ENCODE results near the gene FKBP5.

DNA sequence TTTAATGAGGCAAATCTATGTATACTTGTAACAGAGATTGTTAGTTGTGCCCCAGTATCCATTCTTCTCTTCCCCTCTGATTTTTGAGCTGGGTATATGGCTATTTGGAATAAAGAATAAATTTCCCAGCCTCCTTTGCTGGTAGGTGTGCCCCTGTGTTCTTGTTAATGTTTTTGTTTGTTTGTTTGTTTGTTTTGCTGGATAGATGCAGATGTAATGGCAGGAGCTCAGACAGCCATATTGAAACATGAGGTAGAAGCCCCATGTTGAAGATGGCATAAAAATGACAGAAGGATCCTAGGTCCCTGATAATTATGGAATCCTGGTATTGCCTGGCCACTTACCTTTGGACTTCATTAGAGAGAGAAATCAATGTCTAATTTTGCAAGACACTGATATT, 19.9 kb upstream of the FKBP5 start:
- TF ChIP-seq, protein P1, sequence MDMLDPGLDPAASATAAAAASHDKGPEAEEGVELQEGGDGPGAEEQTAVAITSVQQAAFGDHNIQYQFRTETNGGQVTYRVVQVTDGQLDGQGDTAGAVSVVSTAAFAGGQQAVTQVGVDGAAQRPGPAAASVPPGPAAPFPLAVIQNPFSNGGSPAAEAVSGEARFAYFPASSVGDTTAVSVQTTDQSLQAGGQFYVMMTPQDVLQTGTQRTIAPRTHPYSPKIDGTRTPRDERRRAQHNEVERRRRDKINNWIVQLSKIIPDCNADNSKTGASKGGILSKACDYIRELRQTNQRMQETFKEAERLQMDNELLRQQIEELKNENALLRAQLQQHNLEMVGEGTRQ (IDR thresholded peaks at IDR 0.05), result no peak
- no peak for TF ChIP-seq CTCF (IDR thresholded peaks at IDR 0.05)
- TF ChIP-seq, protein P2, sequence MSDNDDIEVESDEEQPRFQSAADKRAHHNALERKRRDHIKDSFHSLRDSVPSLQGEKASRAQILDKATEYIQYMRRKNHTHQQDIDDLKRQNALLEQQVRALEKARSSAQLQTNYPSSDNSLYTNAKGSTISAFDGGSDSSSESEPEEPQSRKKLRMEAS (IDR thresholded peaks at IDR 0.05), result no peak
- no peak for TF ChIP-seq RAD21 (conservative IDR thresholded peaks at IDR 0.05 in 1 of 2, IDR thresholded peaks at IDR 0.05 in 1 of 2)
- no peak for TF ChIP-seq CHD2 (IDR thresholded peaks at IDR 0.05; ENCODE audit: low read length, partially characterized antibody)
- no peak for TF ChIP-seq RNF2 (IDR thresholded peaks at IDR 0.05; ENCODE audit: borderline replicate concordance, low read depth)
- no peak for TF ChIP-seq POLR2A (IDR thresholded peaks at IDR 0.05; ENCODE audit: low read length)
- no peak for TF ChIP-seq REST (IDR thresholded peaks at IDR 0.05)
- no peak for TF ChIP-seq ZFP36 (IDR thresholded peaks at IDR 0.05; ENCODE audit: borderline replicate concordance, partially characterized antibody)
- TF ChIP-seq HDAC2 (IDR thresholded peaks at IDR 0.05), result no peak
- no peak for TF ChIP-seq CHD4 (IDR thresholded peaks at IDR 0.05; ENCODE audit: borderline replicate concordance)
- no peak for TF ChIP-seq NR3C1 (IDR thresholded peaks at IDR 0.05)
- TF ChIP-seq BHLHE40 (IDR thresholded peaks at IDR 0.05; ENCODE audit: low read depth, low read length), result no peak
